Upper lobe of left lung (tissue), 6 donors: ENCODE data around the gene MBOAT1. TPM values are rescaled to one million over a fixed set of nuclear protein-coding genes. Genes with fewer than 3 reads are reported as not detected.
A peak's percentile ranks its signal among the peaks of the same experiment; 100 is the strongest.

Experiments used
- ATAC-seq, 2 donors: fragments of 200-7000 bp; cut with Tn5 transposase; one replicate each; pipeline ENCODE4 v1.9.1; 2022; ENCODE audit warnings: mild to moderate bottlenecking in 2 of 2, moderate library complexity in 2 of 2; ENCODE audit not compliant: low FRiP score in 2 of 2
- DNase-seq, 2 donors: peaks; one replicate each; pipeline ENCODE4 v3.0.0-alpha.2; 2019 to 2020
- H3K27ac ChIP-seq, 4 donors: fragments of 200-600 bp; sonication (generic); one replicate each; pipeline ENCODE4 v1.5.1; 2016 to 2019
- H3K27me3 ChIP-seq, 4 donors: fragments of 200-600 bp; sonication (generic); one replicate each; pipeline ENCODE4 v1.5.1; 2017 to 2019
- H3K36me3 ChIP-seq, 4 donors: fragments of 200-600 bp; sonication (generic); one replicate each; pipeline ENCODE4 v1.5.1; 2016 to 2019
- H3K4me1 ChIP-seq, 4 donors: fragments of 200-600 bp; sonication (generic); one replicate each; pipeline ENCODE4 v1.5.1; 2018 to 2019
- H3K4me3 ChIP-seq, 4 donors: fragments of 200-600 bp; sonication (generic); one replicate each; pipeline ENCODE4 v1.5.1; 2017 to 2019; ENCODE audit warnings: mild to moderate bottlenecking in 2 of 4, moderate library complexity in 1 of 4
- H3K9me3 ChIP-seq, 4 donors: fragments of 200-600 bp; sonication (generic); one replicate each; pipeline ENCODE4 v1.5.1; 2018 to 2019
- EP300 ChIP-seq, 4 donors: sonication (generic); formaldehyde crosslinking; IDR thresholded peaks; one replicate each; pipeline ENCODE4 v1.5.1; 2017; ENCODE audit warnings: antibody characterized with exemption in 4 of 4, control low read depth in 2 of 4
- POLR2A ChIP-seq, 4 donors: fragments of 450-650 bp; IDR thresholded peaks; one replicate each; pipeline ENCODE4 v1.5.1; 2016 to 2017; ENCODE audit warnings: antibody characterized with exemption in 4 of 4, mild to moderate bottlenecking in 2 of 4
- POLR2AphosphoS5 ChIP-seq, 2 donors: sonication (generic); formaldehyde crosslinking; IDR thresholded peaks; one replicate each; pipeline ENCODE4 v1.5.1; 2017; ENCODE audit warnings: antibody characterized with exemption in 2 of 2
- WGBS, 2 donors: methylation state at CpG; one replicate each; pipeline ENCODE4 v1.1.5; 2017 to 2018; 5-methylcytosine and 5-hydroxymethylcytosine counted together
- total RNA-seq, 6 donors: library from RNA; depleted of rRNA in 4 of 6; stranded (reverse); fragments of >200 nt in 4 of 6; gene quantifications; one replicate each; pipeline versions ENCODE4 v1.1.0 to v1.2.1, GENCODE V29; 2016 to 2021
- TF ChIP-seq, protein P1 (sequence below), 6 experiments: fragments of 450-650 bp in 4 of 6; fragments of 200-600 bp in 2 of 6; sonication (generic) in 2 of 6; IDR thresholded peaks; one replicate each; pipeline ENCODE4 v1.5.1; 2016 to 2019; ENCODE audit warnings: antibody characterized with exemption in 6 of 6
- donor health status: DM: no; HTN: no; CAD: no; lungs with moderate emphysema.
- donor health status: DM: no; HTN: yes; CAD: no; lungs with severe emphysema.

Gene MBOAT1
- total RNA-seq, 6 donors from 2014 or later: 4.2 to 17.5 (median 12.2) TPM

DNA sequence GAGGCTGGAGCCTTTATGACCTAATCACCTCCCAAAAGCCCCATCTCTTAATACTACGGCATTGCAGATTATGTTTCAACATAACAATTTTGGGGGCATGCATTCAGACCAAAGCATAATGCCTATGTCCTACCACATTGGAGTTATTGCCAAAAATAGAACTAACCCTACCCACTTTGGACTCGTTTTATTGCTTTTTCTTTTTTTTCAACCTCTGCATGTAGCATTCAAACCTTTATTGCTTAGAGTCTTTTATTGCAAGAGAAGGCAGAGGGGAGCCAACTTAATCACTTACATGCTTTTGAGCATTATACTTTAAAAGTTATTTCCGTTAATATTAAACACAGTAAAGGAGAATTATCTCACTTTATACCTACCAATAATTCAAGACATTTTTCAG lies 8.1 kb upstream of the MBOAT1 start:
- H3K4me3 ChIP-seq: no peak overlapping the region
- H3K9me3 ChIP-seq: no peaks in the 10 kb centered on the region
- no peak for ATAC-seq
- no peaks in the 10 kb centered on the region for H3K27me3 ChIP-seq
- no peak for TF ChIP-seq EP300 (IDR thresholded peaks at IDR 0.05)
- TF ChIP-seq, protein P1, sequence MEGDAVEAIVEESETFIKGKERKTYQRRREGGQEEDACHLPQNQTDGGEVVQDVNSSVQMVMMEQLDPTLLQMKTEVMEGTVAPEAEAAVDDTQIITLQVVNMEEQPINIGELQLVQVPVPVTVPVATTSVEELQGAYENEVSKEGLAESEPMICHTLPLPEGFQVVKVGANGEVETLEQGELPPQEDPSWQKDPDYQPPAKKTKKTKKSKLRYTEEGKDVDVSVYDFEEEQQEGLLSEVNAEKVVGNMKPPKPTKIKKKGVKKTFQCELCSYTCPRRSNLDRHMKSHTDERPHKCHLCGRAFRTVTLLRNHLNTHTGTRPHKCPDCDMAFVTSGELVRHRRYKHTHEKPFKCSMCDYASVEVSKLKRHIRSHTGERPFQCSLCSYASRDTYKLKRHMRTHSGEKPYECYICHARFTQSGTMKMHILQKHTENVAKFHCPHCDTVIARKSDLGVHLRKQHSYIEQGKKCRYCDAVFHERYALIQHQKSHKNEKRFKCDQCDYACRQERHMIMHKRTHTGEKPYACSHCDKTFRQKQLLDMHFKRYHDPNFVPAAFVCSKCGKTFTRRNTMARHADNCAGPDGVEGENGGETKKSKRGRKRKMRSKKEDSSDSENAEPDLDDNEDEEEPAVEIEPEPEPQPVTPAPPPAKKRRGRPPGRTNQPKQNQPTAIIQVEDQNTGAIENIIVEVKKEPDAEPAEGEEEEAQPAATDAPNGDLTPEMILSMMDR (IDR thresholded peaks at IDR 0.05): no peak
- TF ChIP-seq POLR2AphosphoS5 (IDR thresholded peaks at IDR 0.05): no peak
- no peak for TF ChIP-seq POLR2A (IDR thresholded peaks at IDR 0.05)
- 81 to 92% methylated on average over 3 of the region's 3 CpGs for WGBS, 2 donors
- H3K4me1 ChIP-seq: peaks cover 0 to 12% (median 10%) of the 10 kb centered on the region in 4 donors
- no peak overlapping the region for H3K27ac ChIP-seq
- no peak for DNase-seq
- no peaks in the 10 kb centered on the region for H3K36me3 ChIP-seq

DNA sequence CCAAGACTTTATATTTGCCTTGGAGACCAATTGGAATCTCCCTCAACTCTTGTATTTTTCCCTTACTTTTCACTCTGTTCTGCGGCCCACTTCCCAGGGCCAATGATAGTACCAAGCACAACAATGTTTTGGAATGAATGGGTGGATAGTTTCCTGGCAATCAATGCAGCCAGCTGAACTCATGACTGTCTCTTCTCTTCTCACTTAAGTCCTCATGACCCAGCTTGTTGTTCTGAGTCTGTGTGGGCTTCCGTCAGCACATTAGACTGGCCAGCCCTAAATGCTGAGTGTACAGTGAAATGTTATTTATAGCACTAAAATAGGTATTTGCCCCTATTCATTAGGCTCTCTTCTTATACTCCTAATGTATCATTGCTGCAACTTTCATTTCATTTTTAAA lies 5.6 kb upstream of the MBOAT1 start:
- Histone ChIP-seq H3K36me3 (no peaks in the 10 kb centered on the region), H3K9me3 (no peaks in the 10 kb centered on the region), H3K4me1 (peaks cover 7 to 20% (median 17%) of the 10 kb centered on the region in 4 donors), H3K27ac (peak overlapping the region in 1 of 4 donors; percentile 37), H3K4me3 (no peak overlapping the region), H3K27me3 (no peaks in the 10 kb centered on the region)
- no peak for DNase-seq
- 79 to 83% methylated on average over 2 of the region's 2 CpGs for WGBS, 2 donors
- peak in 1 of 2 donors; percentile 46 for ATAC-seq
- TF ChIP-seq POLR2A (IDR thresholded peaks at IDR 0.05) (no peak), EP300 (IDR thresholded peaks at IDR 0.05) (no peak), POLR2AphosphoS5 (IDR thresholded peaks at IDR 0.05) (no peak)
- TF ChIP-seq, protein P1 (IDR thresholded peaks at IDR 0.05): no peak

DNA sequence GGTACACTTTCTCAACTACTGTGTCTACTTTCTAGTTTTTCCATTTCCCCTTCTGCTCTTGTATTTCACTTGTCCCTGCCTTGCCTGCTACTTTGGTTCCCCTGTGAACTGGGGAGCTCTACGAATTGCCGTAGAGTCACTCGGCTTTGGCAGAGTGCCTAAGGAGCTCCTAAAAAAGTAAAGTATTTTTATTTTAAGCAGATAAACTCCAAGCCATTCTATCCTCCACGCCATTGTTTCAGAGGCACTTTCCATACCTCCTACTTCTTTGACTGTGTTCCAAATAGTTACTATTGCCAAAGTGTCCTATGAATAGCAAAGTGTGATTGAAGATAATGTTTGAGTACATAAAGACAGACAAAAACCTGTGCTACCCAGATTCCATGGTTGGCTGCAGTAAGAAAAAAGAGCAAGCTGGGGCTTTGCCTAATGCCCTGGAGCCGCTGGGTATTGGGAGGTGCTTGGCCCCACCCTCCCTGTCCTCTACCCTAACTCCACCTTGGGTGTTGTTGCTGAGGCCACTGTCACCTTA lies 5.1 kb upstream of the MBOAT1 start:
- peak in 1 of 2 donors; percentile 3 for ATAC-seq
- no peak for TF ChIP-seq POLR2A (IDR thresholded peaks at IDR 0.05)
- TF ChIP-seq POLR2AphosphoS5 (IDR thresholded peaks at IDR 0.05): no peak
- no peak for TF ChIP-seq EP300 (IDR thresholded peaks at IDR 0.05)
- TF ChIP-seq, protein P1 (IDR thresholded peaks at IDR 0.05): no peak
- no peak for DNase-seq
- no peaks in the 10 kb centered on the region for H3K36me3 ChIP-seq
- no peaks in the 10 kb centered on the region for H3K27me3 ChIP-seq
- no peak overlapping the region for H3K4me3 ChIP-seq
- peak overlapping the region in 1 of 4 donors; percentile 37 for H3K27ac ChIP-seq
- no peaks in the 10 kb centered on the region for H3K9me3 ChIP-seq
- peaks cover 7 to 20% (median 17%) of the 10 kb centered on the region in 4 donors for H3K4me1 ChIP-seq
- WGBS, 2 donors: 25 to 27% methylated on average over 5 of the region's 5 CpGs

DNA sequence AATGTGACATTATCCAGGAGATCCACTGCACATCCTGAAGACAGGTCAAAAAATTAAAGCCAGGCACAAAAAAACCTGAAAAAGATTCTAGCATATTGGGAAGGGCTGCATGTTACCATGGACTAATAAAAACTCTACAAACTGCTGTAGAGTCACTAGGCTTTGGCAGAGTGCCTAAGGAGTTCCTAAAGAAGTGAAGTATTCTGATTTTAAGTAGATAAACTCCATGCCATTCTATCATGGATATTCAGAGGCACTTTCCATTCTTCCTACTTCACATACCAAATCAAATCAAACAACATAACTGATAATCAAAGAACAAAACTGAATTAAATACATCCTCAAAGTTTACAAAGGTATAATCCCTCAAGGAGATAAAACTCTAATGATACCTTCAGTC lies 3.0 kb upstream of the MBOAT1 start:
- ATAC-seq (no peak), DNase-seq (no peak)
- Histone ChIP-seq H3K36me3 (no peaks in the 10 kb centered on the region), H3K9me3 (no peaks in the 10 kb centered on the region), H3K4me3 (no peak overlapping the region), H3K4me1 (peaks cover 13 to 31% (median 27%) of the 10 kb centered on the region in 4 donors), H3K27ac (no peak overlapping the region), H3K27me3 (no peaks in the 10 kb centered on the region)
- TF ChIP-seq POLR2A (IDR thresholded peaks at IDR 0.05) (no peak), POLR2AphosphoS5 (IDR thresholded peaks at IDR 0.05) (no peak), EP300 (IDR thresholded peaks at IDR 0.05) (no peak)
- TF ChIP-seq, protein P1 (IDR thresholded peaks at IDR 0.05): no peak

DNA sequence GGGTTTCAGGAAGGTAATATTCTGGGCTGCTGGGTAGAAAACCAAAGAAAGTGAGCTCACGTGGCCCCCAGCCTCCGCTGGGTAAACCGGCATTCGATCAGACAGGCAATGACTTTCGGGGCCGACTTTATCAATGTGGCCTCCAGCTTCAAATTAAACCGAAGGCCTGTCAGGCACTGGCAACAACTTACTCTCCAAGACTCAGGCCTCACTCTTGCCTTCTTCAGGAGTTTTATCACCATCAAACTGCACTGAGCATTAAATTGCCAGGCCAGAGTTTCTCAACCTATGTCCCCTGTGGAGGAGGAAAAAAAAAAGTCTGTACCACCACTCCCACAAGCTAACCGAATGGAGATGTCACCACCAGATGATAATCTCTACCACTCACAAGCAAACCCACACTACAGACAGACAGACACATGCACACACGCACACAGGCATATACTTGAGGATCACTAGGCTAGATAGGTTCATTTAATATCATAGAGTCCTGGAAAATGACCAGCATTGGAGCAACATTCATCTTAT lies 1.1 kb upstream of the MBOAT1 start:
- DNase-seq (no peak), ATAC-seq (no peak)
- peaks cover 23 to 46% (median 36%) of the 10 kb centered on the region in 4 donors for H3K4me1 ChIP-seq

More for the DNA sequence above, 1.1 kb upstream of the MBOAT1 start:
- TF ChIP-seq POLR2AphosphoS5 (IDR thresholded peaks at IDR 0.05) (no peak), EP300 (IDR thresholded peaks at IDR 0.05) (no peak), POLR2A (IDR thresholded peaks at IDR 0.05) (no peak)
- TF ChIP-seq, protein P1 (IDR thresholded peaks at IDR 0.05): no peak
- peak overlapping the region in 3 of 4 donors; percentile 81 to 93 (median 82) for H3K4me3 ChIP-seq
- peak overlapping the region; percentile 86 to 94 (median 92) for H3K27ac ChIP-seq
- H3K36me3 ChIP-seq: no peaks in the 10 kb centered on the region
- 48 to 57% methylated on average over 9 of the region's 9 CpGs for WGBS, 2 donors
- no peaks in the 10 kb centered on the region for H3K27me3 ChIP-seq
- H3K9me3 ChIP-seq: no peaks in the 10 kb centered on the region
